ENCODE measurements around the gene ETV3.

GRCh38 chr1:157137408-157138219, 581 bp downstream of the ETV3 start:
- TF ChIP-seq POLR2A (IDR thresholded peaks at IDR 0.05) (no peak), CTCF (IDR thresholded peaks at IDR 0.05) (no peak)

All from gastroesophageal sphincter (tissue), 3 donors.